ENCODE results near the gene APOH.
A peak's percentile ranks its signal among the peaks of the same experiment; 100 is the strongest.

Gene APOH

DNA sequence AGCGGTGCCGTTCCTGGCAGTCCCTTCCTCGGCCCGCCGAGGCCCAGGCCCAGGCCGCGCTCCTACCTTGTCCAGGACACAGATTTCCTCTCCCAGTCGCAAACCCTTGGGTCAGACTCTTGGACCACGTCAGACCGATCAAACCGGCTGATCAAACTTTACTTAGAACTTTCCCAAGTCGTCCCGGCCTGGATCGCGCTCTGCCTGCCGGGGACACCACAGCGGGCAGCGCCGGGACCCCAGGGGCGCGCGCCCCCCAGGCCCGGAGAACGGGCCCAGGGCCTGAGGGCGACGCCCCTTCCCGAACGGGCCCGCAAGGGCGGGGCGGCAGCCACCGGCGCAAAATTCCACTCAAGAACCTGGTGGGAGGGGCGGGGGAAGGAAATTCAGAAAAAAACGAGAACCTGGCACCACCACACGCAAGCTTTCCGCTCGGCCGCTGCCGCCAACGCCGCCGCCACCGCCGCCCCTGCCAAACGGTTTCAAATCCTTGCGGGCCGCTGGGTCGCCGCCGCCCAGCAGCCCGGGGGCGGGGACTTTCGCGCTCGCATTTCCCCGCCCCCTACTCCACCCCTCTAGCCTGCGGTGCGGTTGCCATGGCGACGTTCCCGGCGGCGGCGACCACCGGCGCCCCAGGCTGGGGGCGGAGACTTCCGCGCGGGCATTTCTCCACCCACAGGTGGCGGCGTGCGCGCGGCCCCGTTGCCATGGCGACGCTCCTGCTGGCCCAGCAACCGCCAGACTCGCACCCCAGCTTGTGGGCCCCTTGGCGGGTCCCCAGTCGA is 37.4 kb downstream of the APOH start, which contains the start of gene CEP112:
Gene CEP112, minus strand, starts transcription at position 541 of the 785 bp plus-strand sequence.
- Mint-ChIP-seq H3K27me3 (peaks cover 17% of the 10 kb centered on the region), H3K9me3 (no peaks in the 10 kb centered on the region), H3K4me1 (peaks cover 19% of the 10 kb centered on the region), H3K27ac (peak within 1 kb of the TSS; percentile 47), H3K36me3 (no peaks in the 10 kb centered on the region), H3K4me3 (peak within 1 kb of the TSS; percentile 76)
- peak; percentile 87 for DNase-seq
- CTCF ChIA-PET, result interaction anchor here (1.1 kb wide), 1 partner anchor 7 kb away, joined by 3 read pairs; no protein-coding TSS in a partner anchor

DNA sequence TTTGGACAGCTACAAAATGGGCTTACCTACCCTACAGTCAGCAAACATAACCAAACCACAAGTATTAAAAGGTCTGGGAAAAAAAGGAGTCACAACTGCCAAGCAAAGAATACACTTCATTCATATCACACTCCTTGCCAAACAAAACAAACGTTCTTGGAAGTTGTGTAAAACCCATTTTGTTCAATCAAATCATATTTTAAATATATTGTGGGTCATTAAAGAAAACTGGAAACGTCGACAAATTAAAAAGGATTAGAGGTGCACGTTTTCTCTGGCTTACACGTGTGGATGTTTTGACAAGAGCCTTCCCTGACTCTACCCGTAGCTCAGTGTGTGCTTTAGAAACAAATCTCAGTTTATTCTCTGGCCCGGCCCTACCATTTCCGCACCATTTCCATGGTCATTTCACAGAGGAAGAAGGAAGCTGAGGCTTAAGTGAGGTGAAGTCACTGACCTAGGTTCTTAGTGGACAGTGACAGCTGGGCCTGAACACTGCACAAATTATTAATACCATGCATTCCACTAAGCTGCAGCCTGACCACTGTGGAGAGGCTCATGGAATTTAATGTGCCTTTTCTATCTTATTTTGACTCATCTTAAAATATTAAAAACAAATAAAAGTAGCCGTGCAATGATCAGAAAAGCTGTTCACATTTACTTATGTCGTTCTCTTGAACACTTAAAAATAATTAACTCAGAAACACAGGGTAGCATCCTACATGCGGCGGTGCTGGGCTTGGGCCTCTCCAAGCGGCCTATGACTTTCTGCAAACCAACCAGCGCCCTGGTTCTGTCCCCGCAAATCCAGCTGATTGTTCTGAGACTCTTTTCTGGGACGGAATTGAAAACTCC is 38.2 kb downstream of the APOH start:
- Mint-ChIP-seq H3K27ac (no peak overlapping the region), H3K4me3 (peak overlapping the region; percentile 76), H3K36me3 (no peaks in the 10 kb centered on the region), H3K27me3 (peaks cover 17% of the 10 kb centered on the region), H3K9me3 (no peaks in the 10 kb centered on the region), H3K4me1 (peaks cover 19% of the 10 kb centered on the region)
- CTCF ChIA-PET, result interaction anchor here (0.9 to 1.1 kb wide), 2 partner anchors 8 to 12 kb away, joined by 3 read pairs; no protein-coding TSS in a partner anchor
- DNase-seq, result no peak

GRCh38 chr17:66187718-66188117 is 41.5 kb downstream of the APOH start:
- no peak for DNase-seq
- CTCF ChIA-PET, result interaction anchor here (0.6 kb wide), 1 partner anchor 991 kb away, joined by 3 read pairs; no protein-coding TSS in a partner anchor
- no peaks in the 10 kb centered on the region for H3K9me3 Mint-ChIP-seq
- no peak overlapping the region for H3K4me3 Mint-ChIP-seq
- peaks cover 11% of the 10 kb centered on the region for H3K27me3 Mint-ChIP-seq
- no peak overlapping the region for H3K27ac Mint-ChIP-seq
- peaks cover 19% of the 10 kb centered on the region for H3K4me1 Mint-ChIP-seq
- no peaks in the 10 kb centered on the region for H3K36me3 Mint-ChIP-seq

- no peaks in the 10 kb centered on the region for H3K27me3 Mint-ChIP-seq
- peaks cover 4% of the 10 kb centered on the region for H3K36me3 Mint-ChIP-seq
- no peaks in the 10 kb centered on the region for H3K9me3 Mint-ChIP-seq
- no peak overlapping the region for H3K27ac Mint-ChIP-seq
- H3K4me3 Mint-ChIP-seq, result no peak overlapping the region
- H3K4me1 Mint-ChIP-seq, result peaks cover 6% of the 10 kb centered on the region
- CTCF ChIA-PET, result no interaction called here
- no peak for DNase-seq
These were observed 43.4 kb downstream of the APOH start for GRCh38 chr17:66185862-66186261.

DNA sequence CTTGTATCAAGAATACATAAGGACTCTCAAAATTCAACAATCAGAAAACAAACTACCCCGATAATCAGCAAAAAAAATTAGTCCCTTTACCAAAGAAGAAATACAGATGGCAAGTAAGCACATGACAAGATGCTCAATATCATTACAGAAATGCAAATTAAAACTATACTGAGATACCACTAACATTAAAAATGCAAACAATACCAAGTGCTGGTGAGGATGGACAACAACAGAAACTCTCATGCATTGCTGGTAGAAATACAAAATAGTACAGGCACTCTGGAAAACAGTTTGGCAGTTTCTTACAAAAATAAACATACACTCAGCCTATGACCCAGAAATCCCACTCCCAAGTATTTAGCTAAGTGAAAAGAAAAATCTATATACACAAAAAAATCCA is 44.8 kb downstream of the APOH start:
- Mint-ChIP-seq H3K27ac (no peak overlapping the region), H3K27me3 (no peaks in the 10 kb centered on the region), H3K36me3 (peaks cover 4% of the 10 kb centered on the region), H3K4me1 (peaks cover 3% of the 10 kb centered on the region), H3K9me3 (no peaks in the 10 kb centered on the region), H3K4me3 (no peak overlapping the region)
- no peak for DNase-seq
- CTCF ChIA-PET, result no interaction called here

DNA sequence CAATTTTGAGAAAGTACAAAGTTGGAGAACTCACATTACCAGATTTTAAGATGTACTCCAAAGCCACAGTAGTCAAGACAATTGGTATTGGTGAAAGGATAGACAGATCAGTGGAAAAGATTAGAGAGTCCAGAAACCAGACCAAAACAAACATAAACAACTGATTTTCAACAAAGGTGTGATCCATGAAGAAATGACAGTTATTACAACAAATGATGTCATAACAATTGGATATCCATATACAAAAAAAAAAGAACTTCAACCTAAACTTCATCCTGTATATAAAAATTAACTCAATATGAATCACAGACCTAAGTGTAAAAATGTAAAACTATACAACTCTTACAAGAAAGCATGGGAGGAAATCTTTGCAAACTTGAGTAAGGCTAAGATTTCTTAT is 45.7 kb downstream of the APOH start:
- Mint-ChIP-seq H3K4me3 (no peak overlapping the region), H3K4me1 (peaks cover 2% of the 10 kb centered on the region), H3K9me3 (no peaks in the 10 kb centered on the region), H3K27ac (no peak overlapping the region), H3K36me3 (peaks cover 4% of the 10 kb centered on the region), H3K27me3 (no peaks in the 10 kb centered on the region)
- CTCF ChIA-PET, result no interaction called here
- DNase-seq, result no peak

DNA sequence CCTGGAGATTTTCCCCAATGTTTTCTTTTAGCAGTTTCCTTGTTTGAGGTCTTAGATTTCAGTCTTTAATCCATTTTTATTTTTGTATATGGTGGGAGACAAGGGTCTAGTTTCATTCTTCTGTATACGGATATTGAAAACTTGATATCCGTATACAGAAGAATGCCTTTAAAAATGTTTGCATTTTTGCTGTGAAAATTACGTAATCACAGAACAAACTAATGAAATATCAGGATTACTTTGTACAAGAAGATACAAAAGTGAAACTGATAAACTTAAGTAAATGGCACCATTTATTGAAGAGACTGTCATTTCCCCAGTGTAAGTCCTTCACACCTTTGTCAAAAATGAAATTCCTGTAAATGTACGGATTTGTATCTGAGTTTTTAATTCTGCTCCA is 50.6 kb downstream of the APOH start:
- Mint-ChIP-seq H3K27ac (no peak overlapping the region), H3K4me3 (no peak overlapping the region), H3K27me3 (no peaks in the 10 kb centered on the region), H3K9me3 (no peaks in the 10 kb centered on the region), H3K4me1 (no peaks in the 10 kb centered on the region), H3K36me3 (peaks cover 4% of the 10 kb centered on the region)
- DNase-seq, result no peak
- CTCF ChIA-PET, result no interaction called here

GRCh38 chr17:66177048-66177447 is 52.2 kb downstream of the APOH start:
- H3K4me3 Mint-ChIP-seq, result no peak overlapping the region

GRCh38 chr17:66175892-66176291 is 53.3 kb downstream of the APOH start:
- CTCF ChIA-PET, result no interaction called here
- Mint-ChIP-seq H3K27ac (no peak overlapping the region), H3K9me3 (no peaks in the 10 kb centered on the region), H3K4me1 (no peaks in the 10 kb centered on the region), H3K4me3 (no peak overlapping the region), H3K27me3 (no peaks in the 10 kb centered on the region), H3K36me3 (no peaks in the 10 kb centered on the region)
- no peak for DNase-seq

More at GRCh38 chr17:66177048-66177447, 52.2 kb downstream of the APOH start:
- H3K27me3 Mint-ChIP-seq, result no peaks in the 10 kb centered on the region
- no peaks in the 10 kb centered on the region for H3K9me3 Mint-ChIP-seq
- H3K36me3 Mint-ChIP-seq, result peaks cover 1% of the 10 kb centered on the region
- H3K4me1 Mint-ChIP-seq, result no peaks in the 10 kb centered on the region
- DNase-seq, result no peak
- CTCF ChIA-PET, result no interaction called here
- no peak overlapping the region for H3K27ac Mint-ChIP-seq

DNA sequence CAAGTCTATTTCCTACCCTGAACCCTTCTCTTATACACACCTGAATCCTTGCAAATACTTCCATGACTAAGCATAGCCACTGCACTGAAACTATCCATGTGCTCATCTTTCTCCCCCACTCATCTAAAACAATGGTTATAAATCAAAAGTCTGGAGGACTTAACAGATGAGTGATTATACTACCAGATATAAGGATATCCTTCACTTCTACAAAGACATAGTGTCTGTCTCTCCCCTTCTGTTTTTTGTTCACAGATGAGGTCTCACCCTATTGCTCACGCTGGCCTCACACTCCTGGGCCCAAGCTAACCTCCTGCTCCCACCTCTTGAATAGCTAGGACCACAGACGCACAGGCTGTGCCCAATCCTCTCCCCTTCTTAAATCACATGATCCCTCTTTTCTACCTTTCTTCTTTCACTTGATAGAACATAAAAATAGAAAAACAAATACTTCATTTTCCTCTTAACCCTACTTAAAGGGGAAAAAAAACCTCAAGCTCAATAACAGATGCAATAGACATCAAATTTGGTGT is 56.5 kb downstream of the APOH start:
- no peaks in the 10 kb centered on the region for H3K4me1 Mint-ChIP-seq
- CTCF ChIA-PET, result interaction anchor here (1.0 to 1.3 kb wide), 2 partner anchors 8 to 185 kb away, joined by 3 read pairs; no protein-coding TSS in a partner anchor
- no peak for DNase-seq
- no peaks in the 10 kb centered on the region for H3K9me3 Mint-ChIP-seq
- no peak overlapping the region for H3K27ac Mint-ChIP-seq
- H3K36me3 Mint-ChIP-seq, result no peaks in the 10 kb centered on the region
- H3K4me3 Mint-ChIP-seq, result no peak overlapping the region
- H3K27me3 Mint-ChIP-seq, result no peaks in the 10 kb centered on the region

GRCh38 chr17:66172144-66172543 is 57.1 kb downstream of the APOH start:
- Mint-ChIP-seq H3K4me3 (no peak overlapping the region), H3K9me3 (no peaks in the 10 kb centered on the region), H3K4me1 (no peaks in the 10 kb centered on the region), H3K27me3 (no peaks in the 10 kb centered on the region), H3K27ac (no peak overlapping the region), H3K36me3 (no peaks in the 10 kb centered on the region)
- no peak for DNase-seq
- CTCF ChIA-PET, result no interaction called here

DNA sequence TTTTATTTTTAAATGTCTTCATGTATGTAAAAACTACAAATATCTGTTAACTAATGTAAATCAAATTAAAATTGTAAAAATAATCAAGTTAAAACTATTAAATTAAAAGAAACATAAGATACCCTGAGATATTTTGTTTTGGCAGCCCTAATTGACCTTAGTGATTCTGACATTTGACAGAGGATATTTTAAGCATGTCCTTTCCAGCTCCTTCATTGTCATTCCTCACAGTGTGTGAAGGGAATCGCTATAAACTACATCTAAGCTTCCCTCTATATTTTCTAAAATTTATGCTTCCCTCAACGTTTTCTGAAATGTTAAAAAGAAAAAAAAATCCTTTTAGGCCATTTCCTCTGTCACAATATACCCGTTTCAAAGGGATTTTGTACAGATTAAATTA is 57.5 kb downstream of the APOH start:
- CTCF ChIA-PET, result no interaction called here
- H3K27ac Mint-ChIP-seq, result no peak overlapping the region
- no peaks in the 10 kb centered on the region for H3K27me3 Mint-ChIP-seq
- no peak for DNase-seq
- H3K4me3 Mint-ChIP-seq, result no peak overlapping the region
- no peaks in the 10 kb centered on the region for H3K4me1 Mint-ChIP-seq
- no peaks in the 10 kb centered on the region for H3K9me3 Mint-ChIP-seq
- H3K36me3 Mint-ChIP-seq, result no peaks in the 10 kb centered on the region

- CTCF ChIA-PET, result no interaction called here
- Mint-ChIP-seq H3K27me3 (no peaks in the 10 kb centered on the region), H3K36me3 (no peaks in the 10 kb centered on the region), H3K9me3 (no peaks in the 10 kb centered on the region), H3K27ac (no peak overlapping the region), H3K4me3 (no peak overlapping the region), H3K4me1 (no peaks in the 10 kb centered on the region)
- DNase-seq, result no peak
These were observed 58.0 kb downstream of the APOH start for GRCh38 chr17:66171172-66171571.

DNA sequence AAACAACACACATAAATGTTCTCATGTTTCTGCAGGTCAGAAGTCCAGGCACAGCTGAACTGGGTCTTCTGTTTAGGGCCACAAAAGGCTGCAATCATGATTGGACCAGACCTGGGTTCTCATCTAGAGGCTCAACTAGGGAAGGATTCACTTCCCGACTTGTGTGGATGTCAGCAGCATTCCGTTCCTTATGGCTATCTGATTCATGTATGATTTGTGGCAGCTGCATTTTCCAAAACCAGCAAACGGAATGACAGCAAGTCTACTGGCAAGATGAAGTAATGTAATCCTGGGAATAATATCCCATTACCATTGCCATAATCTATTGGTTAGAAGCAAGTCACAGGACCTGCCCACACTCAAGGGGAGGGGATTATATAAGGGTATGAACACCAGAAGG is 59.4 kb downstream of the APOH start:
- Mint-ChIP-seq H3K4me1 (no peaks in the 10 kb centered on the region), H3K36me3 (no peaks in the 10 kb centered on the region), H3K9me3 (no peaks in the 10 kb centered on the region), H3K27ac (no peak overlapping the region), H3K27me3 (no peaks in the 10 kb centered on the region), H3K4me3 (no peak overlapping the region)
- CTCF ChIA-PET, result no interaction called here
- no peak for DNase-seq

All from activated naive CD4-positive, alpha-beta T cell treated with anti-CD3 and anti-CD28 coated beads, Interleukin-2, amount 10 ng/mL, durations not matched to agents 7 days and 5 days (primary cell).